MM.1S (cell line): ENCODE measurements around the gene MSTN.

Experiments used
- CTCF ChIP-seq: fragments of 300-600 bp; sonication (generic); IDR thresholded peaks from 2 replicates; pipeline ENCODE4 v1.5.1; 2016; ENCODE audit warnings: antibody characterized with exemption, low read length, mixed read lengths
- EZH2 ChIP-seq: fragments of 300-600 bp; sonication (generic); optimal IDR thresholded peaks from 2 replicates; pipeline ENCODE3; 2017; ENCODE audit warnings: low read depth, mild to moderate bottlenecking, antibody characterized with exemption, low read length, mixed read lengths

- no peak for TF ChIP-seq CTCF
- no peak for TF ChIP-seq EZH2
These were observed 43.0 kb upstream of the MSTN start for GRCh38 chr2:190105554-190105953.
